Spleen (tissue), 7 donors: ENCODE data around the gene PARVB.
A peak's percentile ranks its signal among the peaks of the same experiment; 100 is the strongest.

Source experiments
- CTCF ChIP-seq, 11 experiments: fragments of 200-600 bp in 7 of 11; fragments of 450-650 bp in 4 of 11; sonication (generic) in 4 of 11; IDR thresholded peaks in 8 of 11; conservative IDR thresholded peaks in 3 of 11; 1 replicate in 7 of 11; 2 replicates in 4 of 11; pipeline versions ENCODE4 v1.4.0 to v1.8.0; 2016 to 2021; ENCODE audit warnings: antibody characterized with exemption in 11 of 11, inconsistent platforms in 4 of 11, mild to moderate bottlenecking in 1 of 11
- POLR2A ChIP-seq, 3 donors: fragments of 450-650 bp; IDR thresholded peaks; one replicate each; pipeline ENCODE4 v1.5.1; 2017; ENCODE audit warnings: antibody characterized with exemption in 3 of 3, mild to moderate bottlenecking in 1 of 3
- POLR2AphosphoS5 ChIP-seq, 3 donors: sonication (generic); formaldehyde crosslinking; IDR thresholded peaks; one replicate each; pipeline ENCODE4 v1.5.1; 2017; ENCODE audit warnings: antibody characterized with exemption in 3 of 3
- donor health status: DM: no; HTN: no; CAD: no; lungs with moderate emphysema.
- donor health status: DM: no; HTN: no; CAD: no.
- donor health status: DM: no; HTN: no; CAD: no.

DNA sequence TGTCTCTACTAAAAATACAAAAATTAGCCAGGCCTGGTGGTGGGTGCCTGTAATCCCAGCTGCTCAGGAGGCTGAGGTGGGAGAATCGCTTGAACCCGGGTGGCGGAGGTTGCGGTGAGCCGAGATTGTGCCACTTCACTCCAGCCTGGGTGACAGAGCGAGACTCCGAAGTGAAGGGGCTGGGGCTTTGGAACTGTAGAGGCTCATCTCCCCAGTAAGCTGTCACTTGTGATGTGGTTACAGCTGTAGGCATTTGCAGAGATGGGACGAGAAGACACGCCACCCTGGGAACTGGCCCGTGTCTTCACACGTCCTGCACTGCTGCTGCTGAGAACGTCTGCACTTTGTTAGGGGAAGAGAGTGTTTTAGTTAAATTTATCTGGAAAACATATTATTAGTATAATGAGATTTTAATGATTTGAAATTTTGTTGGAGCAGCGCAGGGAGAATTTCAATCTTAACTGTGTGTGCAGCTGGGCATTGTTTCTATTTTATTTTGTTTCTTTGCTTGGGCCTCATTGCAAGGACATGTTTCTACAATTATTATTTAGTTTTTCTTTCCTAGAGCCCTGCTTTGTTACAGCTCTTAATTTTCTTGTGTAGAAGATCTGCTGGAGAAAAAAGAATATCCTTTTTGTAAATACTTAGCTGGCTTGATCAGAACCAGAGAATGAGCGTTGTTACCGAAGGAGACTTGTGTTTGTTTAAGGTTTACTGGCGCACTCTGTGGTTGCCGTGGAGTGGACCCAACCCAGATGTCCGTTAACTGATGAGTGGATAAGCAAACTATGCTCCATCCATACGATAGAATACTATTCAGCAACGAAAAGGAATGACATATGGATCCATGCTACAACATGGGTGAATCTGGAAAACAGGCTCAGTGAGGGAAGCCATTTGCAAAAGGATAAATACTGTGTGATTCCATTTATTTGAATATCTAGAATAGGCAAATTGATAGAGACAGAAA lies 18.4 kb downstream of the PARVB start:
- TF ChIP-seq CTCF (IDR thresholded peaks at IDR 0.05 in 8 of 11, conservative IDR thresholded peaks at IDR 0.05 in 3 of 11) (no peak), POLR2A (IDR thresholded peaks at IDR 0.05) (no peak), POLR2AphosphoS5 (IDR thresholded peaks at IDR 0.05) (peak in 2 of 3 donors; percentile 26 to 36)
